Dermis blood vessel endothelial cell (primary cell): Measurements from ENCODE around the gene CHAD. TPM values are rescaled to one million over a fixed set of nuclear protein-coding genes. Genes with fewer than 3 reads are reported as not detected.
"Not testable (repeated sequence)": the region's sequence is repeated elsewhere in the genome, so short reads cannot be mapped to it uniquely, and the experiment has no call there.

Experiments
- DNase-seq: peaks from one replicate; pipeline ENCODE4 v3.0.0; 2010
- total RNA-seq: library from RNA; depleted of rRNA; stranded (reverse); fragments of >200 nt; gene quantifications from 2 replicates; pipeline ENCODE4 v1.2.3, GENCODE V29; 2014

The CHAD gene
- total RNA-seq, 1 donor from 2014 or later, result not detected

- no peak for DNase-seq
These were observed 14.8 kb downstream of the CHAD start for GRCh38 chr17:50453901-50454300.

GRCh38 chr17:50452630-50453300 lies 15.9 kb downstream of the CHAD start:
- DNase-seq, result no peak

DNA sequence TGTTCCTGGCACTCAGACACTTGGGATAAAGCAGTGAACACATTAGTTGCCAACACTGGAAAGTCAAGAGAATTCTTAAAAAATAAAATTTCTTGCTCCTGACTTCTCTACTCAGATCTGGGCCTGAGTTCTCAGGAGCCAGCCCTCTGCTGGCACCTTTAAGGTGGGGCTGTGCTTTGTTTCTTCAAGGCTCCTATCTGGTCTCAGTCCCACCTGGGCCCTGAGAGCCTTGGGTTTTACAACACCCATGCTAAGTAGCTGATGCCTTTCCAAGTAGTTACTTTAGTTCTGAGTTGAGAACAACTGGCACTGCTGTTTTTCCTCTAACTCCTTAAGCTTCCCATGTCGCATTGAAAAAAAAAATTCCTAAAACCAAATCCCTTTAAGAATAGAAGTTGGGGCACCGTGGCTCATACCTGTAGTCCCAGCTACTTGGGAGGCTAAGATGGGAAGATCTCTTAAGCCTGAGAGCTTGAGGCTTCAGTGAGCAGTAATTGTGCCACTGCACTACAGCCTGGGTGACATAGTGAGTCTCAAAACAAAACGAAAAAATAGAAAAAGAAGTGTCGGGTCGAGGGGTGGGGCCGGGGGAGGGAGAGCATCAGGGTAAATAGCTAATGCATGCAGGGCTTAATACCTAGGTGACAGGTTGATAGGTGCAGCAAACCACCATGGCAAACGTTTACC lies 16.6 kb downstream of the CHAD start:
- no peak for DNase-seq

GRCh38 chr17:50448643-50449042 lies 20.0 kb downstream of the CHAD start:
- no peak for DNase-seq

DNA sequence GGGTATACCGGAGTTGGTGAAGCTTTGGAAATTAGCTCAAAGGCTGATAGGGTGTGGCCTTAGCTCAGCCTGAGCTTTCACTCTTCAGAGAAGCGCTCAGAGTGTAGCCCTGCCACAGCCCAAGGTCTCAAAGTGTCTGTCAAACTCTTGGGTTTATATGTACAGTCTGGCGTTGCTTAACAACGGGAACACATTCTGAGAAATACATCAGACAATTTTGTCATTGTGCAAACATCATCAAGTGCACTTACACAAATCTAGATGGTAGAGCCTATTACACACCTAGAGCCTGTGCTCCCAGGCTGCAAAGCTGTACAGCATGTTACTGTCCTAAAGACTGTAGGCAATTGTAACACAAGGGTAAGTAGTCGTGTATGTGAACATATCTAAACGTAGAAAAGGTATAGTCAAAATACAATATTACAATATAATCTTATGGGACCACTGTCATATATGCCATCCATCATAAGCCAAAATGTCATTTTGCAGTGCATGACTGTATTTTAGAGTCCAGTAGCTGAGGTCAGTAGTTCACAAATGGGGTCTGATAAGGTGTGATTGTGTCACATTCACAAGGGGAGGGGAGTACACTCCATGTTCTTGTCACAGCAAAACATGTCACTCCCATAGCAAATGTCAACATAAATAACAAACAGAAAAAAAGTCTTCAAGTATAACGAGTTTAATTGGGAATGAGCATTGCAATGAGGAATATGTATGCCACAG lies 20.6 kb downstream of the CHAD start:
- DNase-seq, result no peak

DNA sequence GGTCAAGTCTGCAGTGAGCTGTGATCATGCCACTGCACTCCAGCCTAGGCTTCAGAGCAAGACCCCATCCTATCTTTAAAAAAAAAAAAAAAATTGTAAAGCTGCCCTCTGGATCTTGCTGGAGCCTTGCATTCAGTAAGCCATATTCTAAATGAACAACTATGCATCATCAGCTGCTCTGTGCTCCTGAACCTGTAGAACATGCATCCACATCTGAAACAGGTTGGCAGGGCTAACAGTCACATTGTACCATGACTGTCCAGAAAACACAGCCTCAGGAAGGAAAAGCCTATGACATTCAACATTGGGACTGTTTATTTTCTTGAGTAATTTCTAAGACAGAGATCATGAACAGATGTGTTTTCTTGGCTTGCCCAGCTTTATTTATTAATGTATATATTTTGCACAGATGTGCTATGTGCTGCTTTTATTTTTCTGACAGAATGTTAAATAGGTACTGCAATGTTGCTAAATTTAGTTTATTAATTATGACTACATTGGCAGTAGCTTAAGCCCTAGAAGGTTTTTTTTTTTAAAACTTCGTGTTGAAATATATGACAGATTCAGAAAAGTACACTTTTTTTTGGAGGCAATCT lies 22.9 kb downstream of the CHAD start:
- DNase-seq, result no peak

GRCh38 chr17:50444841-50445715 lies 23.6 kb downstream of the CHAD start:
- no peak for DNase-seq

DNA sequence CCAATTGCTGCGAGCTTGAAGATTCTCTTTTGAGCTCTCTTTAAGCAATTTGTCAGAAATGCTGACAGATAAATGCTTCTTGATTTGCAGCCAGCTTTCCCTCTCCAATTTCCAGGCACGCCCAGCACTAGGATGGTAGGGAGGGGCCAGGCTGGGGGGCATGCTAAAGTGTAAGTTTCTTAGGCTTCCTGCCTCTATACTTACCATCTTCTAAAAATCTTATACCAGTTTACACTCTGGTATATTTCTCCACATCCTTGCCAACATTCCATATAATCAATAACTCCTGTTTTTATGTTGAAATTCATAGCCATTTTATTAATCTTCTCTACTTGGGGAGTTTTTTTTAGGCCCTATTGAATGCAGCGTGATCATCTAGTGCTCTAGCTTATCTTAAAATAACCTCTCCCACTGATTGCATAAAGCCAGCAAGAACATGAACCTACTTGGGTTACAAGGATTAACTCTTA lies 25.1 kb downstream of the CHAD start:
- no peak for DNase-seq

DNA sequence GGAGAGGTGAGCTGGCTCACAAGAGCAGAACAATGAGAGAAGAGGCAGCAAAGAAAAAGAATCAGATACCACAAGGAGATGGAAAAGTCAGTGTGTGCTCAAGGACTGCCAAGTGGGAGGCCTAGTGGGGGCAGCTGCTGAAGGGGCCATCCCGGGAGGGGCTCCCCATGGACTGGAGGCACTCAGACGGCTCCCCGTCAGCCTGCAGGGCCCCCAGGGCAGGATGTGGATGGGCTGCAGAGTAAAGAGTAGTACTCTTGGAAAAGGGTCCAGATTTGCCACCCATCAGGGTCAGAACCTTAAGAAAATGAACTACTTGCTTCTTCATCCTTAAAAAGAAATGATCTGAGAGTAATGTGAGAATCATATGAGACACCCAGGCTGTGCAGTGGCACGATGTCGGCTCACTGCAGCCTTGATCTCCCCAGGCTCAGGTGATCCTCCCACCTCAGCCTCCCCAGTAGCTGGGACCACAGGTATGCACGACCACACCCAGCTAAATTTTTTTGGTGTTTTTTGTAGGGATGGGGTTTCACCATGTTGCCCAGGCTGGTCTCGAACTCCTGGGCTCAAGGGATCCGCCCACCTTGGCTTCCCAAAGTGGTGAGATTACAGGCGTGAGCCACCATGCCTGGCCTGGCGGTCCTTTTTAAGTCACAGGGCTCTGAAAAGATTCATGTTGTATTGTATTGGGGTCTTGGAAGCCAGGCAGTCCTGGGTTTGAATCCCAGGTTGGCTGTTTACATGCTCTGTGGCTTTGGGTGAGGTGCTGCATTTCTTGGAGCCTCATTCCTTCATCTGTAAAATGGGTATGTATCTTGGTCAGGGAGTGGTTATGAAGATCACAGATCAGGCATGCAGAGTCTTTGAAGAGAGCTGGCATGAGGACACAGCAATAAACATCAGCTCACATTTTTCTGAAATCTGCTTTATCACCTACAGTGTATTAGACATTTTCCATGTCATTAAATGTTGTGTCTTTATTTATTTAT lies 27.5 kb downstream of the CHAD start:
- DNase-seq, result no peak

- DNase-seq, result no peak
These were observed 28.4 kb downstream of the CHAD start for GRCh38 chr17:50440172-50440837.

- DNase-seq, result no peak
These were observed 29.7 kb downstream of the CHAD start for GRCh38 chr17:50439008-50439407.

GRCh38 chr17:50437409-50437808 lies 31.3 kb downstream of the CHAD start:
- no peak for DNase-seq

DNA sequence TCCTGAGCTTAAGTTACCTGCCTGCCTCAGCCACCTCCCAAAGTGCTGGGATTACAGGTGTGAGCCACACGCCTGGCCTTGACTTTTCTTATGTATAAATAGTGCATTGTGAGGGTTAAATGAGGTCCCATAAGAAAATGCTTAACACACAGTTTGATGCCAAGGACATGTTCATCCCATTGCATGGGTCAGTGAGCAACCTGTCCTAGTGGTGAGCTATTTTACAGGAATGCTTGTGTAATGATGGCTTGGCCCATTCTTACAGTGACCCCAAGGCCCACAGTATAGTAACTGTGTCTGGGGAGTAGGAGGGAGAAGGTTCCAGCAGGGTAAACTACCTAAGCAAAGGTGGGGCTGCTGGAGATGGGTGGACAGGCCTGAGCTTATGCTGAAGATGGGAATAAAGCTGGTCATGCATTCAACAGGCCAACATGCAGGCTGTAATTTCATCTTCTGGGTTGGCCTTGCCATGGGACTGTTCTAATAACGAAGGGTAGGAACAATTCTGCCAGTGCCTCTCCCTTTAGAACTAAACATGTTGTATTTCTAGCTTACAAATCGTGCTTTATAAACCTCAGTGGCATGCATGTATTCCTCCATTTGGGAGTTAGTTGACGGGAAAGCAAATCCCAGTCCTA lies 36.4 kb downstream of the CHAD start:
- no peak for DNase-seq

DNA sequence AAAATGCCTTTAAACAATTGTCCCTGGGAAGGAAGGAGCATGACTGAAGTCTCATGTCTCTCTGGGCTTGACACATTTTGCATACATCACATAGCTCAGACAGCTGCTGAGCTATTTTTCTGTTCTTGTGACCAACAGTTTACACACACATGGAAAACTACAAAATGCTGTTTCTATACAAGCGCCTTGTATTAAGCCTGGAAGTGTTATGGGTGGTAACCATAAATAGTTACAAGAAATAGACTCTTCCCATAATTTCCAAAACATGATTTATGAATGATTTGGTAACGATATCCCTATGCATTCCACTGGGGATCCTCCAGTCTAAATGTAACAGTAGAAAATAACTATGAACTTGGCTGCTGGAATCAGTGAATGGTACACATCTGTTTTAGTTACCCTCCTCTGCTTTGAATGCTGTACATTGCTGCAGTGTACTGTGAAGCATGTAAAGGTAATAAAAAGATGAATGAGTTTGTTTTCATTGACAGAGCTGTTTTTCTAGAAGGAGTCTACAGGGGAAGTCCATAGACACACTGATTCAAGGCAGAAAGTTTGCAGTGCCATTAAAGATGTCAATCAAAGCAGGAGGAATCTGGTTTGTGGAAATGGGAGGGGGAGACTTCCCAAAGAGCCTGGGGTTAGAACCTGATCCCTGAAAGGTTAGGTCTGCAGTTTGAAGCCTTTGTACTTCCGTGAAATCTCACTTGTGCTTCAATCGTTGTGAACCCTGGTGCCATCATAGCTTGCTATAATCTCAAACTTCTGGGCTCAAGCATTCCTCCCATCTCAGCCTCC lies 37.7 kb downstream of the CHAD start:
- DNase-seq, result no peak

GRCh38 chr17:50429793-50430192 lies 38.9 kb downstream of the CHAD start:
- DNase-seq, result no peak

DNA sequence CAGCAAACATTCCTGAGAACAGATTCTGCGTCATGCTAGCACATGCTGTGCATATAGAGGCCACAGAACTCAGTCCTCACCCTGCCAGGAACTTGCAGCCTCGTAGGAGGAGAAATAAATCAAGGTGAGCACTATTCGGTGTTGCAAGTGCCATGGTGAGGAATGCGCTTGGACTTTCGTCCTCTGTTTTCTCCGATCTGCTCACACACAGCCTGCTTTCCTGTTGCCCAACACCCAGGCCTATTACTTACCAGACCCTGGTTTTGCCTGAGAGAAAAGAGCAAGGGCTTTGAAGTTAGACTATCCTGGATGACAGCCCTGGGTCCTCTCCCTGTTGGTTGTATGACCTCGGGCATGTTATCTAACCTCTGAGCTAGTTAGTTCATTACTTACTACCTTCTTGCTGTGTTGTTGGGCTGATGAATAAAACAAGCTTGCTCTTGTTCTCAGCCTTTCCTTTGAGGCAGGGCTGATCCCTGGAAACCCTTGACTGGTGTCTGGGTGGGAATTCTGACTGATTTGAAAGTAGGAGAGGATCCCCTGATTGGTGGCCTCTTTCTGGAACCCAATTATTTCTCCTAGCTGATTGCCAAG lies 39.8 kb downstream of the CHAD start:
- DNase-seq, result no peak

- DNase-seq, result not testable (repeated sequence)
These were observed 40.6 kb downstream of the CHAD start for GRCh38 chr17:50428126-50428525.
